NK-92 (cell line): ENCODE measurements around the gene ATP10B.

Source experiments
- DNase-seq: peaks from one replicate; lab custom pipeline; 2025; ENCODE audit not compliant: unreplicated experiment; lab: John Stamatoyannopoulos, UW

Gene ATP10B

DNA sequence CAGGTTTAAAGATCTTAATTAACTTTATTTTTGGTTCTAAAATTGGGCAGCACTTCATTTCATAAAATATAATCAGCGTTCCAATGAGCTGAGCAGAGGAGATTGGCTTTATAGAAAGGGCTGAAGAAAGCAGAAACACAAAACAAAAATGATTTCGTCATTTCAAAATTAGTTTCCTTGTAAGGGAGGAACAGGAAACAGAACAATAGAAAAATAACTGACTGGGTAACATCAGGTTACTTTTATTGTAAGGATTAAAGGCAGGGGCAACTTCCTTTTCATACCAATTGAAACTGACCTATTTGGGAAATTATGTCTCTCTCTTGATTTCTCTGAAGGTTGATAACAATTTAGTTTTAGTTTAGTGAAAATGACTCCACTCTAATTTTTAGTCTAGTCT is 157.1 kb downstream of the ATP10B start:
- no peak for DNase-seq

- DNase-seq, result no peak
Measured at GRCh38 chr5:160693831-160694465, 158.1 kb downstream of the ATP10B start.

DNA sequence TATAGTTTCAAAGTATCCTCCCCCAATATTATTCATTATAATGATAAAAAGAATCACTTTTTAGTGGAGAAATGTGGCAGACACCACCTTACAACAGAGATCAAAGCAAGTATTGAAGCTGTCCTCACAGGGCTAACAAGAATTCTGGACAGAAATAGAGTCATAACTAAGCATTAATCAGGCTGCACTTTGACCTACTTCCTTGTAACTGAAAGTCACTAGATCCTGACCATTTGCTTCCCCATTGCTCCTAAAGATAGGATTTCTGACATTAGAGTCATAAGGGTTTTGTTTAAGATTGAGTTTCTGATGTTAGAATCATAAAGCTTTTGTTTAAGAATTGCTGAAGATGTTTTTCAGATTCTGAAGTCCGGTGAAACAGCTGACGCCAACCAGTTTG is 159.7 kb downstream of the ATP10B start:
- no peak for DNase-seq

- no peak for DNase-seq
Measured at GRCh38 chr5:160685695-160686094, 166.3 kb downstream of the ATP10B start.

- DNase-seq, result no peak
Measured at GRCh38 chr5:160685219-160685618, 166.8 kb downstream of the ATP10B start.

- no peak for DNase-seq
Measured at GRCh38 chr5:160679567-160680309, 172.3 kb downstream of the ATP10B start.

DNA sequence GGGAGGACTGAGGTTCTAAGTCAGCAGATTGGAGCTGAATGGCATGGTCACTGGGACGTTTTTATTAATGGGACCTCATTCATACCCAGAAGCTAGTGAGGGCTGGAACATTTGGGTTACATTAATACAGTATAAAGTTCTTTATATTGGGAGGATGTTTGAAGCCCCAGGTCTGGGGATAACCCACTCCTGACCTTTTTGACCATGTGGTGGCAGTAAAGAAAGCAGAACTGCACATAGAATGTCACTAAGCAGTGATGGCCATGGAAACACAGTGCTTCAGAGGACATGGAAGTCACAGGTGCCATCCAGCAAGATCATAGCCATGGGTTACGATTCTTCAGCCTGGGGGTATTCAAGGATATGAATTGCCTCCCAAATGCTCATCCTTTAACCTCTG is 176.0 kb downstream of the ATP10B start:
- DNase-seq, result no peak

GRCh38 chr5:160674901-160675300 is 177.1 kb downstream of the ATP10B start:
- DNase-seq, result no peak

DNA sequence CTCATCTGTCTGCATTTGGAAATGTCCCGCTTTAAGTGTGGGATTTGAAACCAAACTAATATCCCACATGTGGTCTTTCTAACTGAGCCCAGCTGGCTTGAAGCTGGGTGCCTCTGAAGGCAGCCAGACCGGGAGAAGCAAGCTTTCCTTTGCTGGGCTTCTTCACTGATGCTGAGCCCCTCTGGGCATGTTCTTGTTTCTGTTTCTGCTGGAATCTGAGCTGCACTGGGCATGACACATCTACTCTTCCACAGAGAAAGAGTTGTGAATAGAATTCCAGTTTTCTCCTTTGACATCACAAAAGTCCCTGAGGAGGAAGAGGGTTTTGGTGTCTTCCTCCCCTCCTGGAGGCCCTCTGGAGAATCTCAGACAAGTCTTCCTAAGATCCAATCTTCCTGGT is 179.5 kb downstream of the ATP10B start:
- DNase-seq, result no peak

- DNase-seq, result no peak
Measured at GRCh38 chr5:160668356-160668755, 183.7 kb downstream of the ATP10B start.

- no peak for DNase-seq
Measured at GRCh38 chr5:160667160-160667559, 184.9 kb downstream of the ATP10B start.

GRCh38 chr5:160665460-160665859 is 186.6 kb downstream of the ATP10B start:
- DNase-seq, result no peak

- no peak for DNase-seq
Measured at GRCh38 chr5:160660132-160660531, 191.9 kb downstream of the ATP10B start.

GRCh38 chr5:160657622-160658458 is 194.2 kb downstream of the ATP10B start:
- DNase-seq, result no peak

DNA sequence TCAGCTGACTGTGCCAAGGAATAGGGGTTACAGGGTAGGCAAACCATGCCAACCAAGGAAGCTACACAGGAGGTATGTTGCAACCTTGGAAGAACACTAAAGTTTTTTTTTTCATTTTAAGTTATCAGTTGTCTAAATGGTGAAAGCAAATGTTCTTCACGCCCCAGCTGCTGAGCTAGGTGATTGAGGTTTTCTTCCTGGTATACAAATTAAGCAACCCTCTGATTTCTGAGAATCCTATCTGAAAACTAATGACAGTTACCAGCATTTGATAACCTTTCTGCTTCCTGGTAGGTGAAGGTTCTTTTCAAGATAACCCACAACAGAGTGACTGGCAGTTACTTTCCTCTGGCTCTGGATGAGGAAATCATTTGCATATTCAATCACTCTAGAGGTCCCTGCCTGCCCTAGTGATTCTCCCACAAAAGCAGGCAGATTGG is 194.9 kb downstream of the ATP10B start:
- no peak for DNase-seq

DNA sequence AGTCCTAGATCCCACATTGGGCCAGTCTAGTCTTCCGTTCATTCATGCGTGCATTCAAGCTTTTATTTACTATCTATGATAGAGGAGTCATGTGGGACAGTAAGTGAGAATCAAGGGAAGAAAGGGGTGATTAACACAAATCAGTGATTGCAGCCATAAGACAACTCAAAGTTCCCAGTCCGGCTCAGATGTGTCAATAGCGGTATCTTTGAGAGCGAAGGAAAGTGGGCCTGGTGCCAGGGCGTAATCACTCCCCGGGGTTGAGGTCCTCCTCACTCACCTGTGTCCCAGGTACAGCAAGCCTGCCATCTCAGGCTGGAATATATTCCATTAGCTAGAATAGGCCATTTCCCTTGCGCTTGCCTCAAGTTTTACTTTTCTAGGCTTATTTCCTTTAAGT is 196.3 kb downstream of the ATP10B start:
- DNase-seq, result no peak

DNA sequence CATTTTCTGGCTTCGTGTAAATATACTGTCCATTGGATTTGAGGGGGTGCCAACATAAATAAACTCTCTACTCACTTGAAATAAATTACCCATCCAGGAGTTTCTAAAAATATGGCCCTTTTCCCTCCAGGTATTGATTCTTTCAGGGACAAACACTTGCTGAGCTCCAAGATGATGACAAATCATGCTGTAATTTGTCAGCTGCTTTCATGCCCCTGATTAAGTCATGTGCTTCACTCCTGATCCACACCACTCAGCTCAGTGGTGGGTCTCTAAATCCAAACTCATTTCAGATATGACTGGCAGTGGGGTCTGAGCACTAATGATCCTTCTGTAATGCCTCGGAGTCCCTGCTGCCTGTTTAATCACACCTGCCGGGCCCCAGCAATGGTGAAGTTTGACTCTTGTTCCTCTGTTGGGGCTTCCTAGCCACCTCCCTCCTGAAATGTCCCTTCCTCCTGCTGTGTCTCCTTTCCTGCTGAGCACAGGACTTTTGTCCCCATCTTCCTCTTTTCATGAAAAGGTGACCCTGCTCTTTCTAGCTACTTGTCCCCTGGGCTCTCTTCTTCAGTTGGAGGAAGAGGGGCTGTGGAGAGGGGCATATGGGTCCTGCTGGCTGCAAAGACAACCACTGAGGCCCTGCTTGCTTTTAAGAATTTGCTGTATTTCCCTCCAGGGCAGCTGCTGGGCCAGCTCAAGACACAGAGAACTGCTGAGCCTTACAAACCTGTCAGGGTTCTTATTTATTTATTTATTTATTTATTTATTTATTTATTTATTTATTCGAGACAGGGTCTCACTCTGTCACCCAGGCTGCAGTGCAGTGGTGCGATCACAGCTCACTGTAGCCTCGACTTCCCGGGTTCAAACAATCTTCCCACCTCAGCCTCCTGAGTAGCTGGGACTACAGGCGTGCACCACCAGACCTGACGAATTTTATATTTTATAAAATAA is 200.0 kb downstream of the ATP10B start:
- no peak for DNase-seq

DNA sequence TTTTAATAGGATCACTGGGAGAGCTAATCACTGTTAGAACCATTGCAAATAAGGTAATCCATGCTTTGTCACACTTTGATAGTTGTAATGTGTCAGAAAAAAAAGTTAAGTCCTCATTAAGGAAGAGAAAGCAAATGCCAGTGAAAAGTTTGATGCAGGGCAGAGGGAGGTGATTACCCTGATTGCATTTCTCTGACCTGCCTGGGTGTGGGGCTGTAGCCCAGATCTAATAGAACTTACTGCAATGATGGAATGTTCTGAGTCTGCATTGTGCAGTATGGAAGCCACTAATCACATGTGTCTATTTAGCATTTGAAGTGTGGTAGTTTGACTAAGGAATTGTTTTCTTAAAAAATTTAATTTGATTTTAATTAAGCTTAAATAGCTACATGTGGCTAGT is 202.7 kb downstream of the ATP10B start:
- no peak for DNase-seq

- no peak for DNase-seq
Measured at GRCh38 chr5:160646033-160646432, 206.0 kb downstream of the ATP10B start.

GRCh38 chr5:160643616-160644240 is 208.3 kb downstream of the ATP10B start:
- DNase-seq, result no peak
